SK-N-SH (cell line): ENCODE measurements around the gene GPLD1.

ENCODE experiments used
- EZH2phosphoT487 ChIP-seq: fragments of 200-600 bp; sonication (generic); IDR thresholded peaks from 2 replicates; pipeline ENCODE4 v1.6.1; 2017; ENCODE audit warnings: low read depth, mixed run types, mild to moderate bottlenecking, antibody characterized with exemption, moderate library complexity, borderline replicate concordance
- JUND ChIP-seq: IDR thresholded peaks from 2 replicates; pipeline ENCODE4 v1.4.0; 2012
- NRF1 ChIP-seq: IDR thresholded peaks from 2 replicates; pipeline ENCODE4 v1.6.1; 2012; ENCODE audit warnings: low read depth, mild to moderate bottlenecking, low read length
- RXRA ChIP-seq: IDR thresholded peaks from 2 replicates; pipeline ENCODE4 v1.4.0; 2012; ENCODE audit warnings: low read depth, mild to moderate bottlenecking, borderline replicate concordance
- SMC3 ChIP-seq: IDR thresholded peaks from 2 replicates; pipeline ENCODE4 v1.6.1; 2012; ENCODE audit warnings: low read depth, low read length, improper control_type of control experiment
- TAF1 ChIP-seq: IDR thresholded peaks from 2 replicates; pipeline ENCODE4 v1.6.1; 2012; ENCODE audit warnings: low read depth, mild to moderate bottlenecking, low read length, moderate library complexity, borderline replicate concordance
- TEAD4 ChIP-seq: IDR thresholded peaks from 2 replicates; pipeline ENCODE4 v1.4.0; 2012; ENCODE audit warnings: mild to moderate bottlenecking, borderline replicate concordance; ENCODE audit not compliant: insufficient read depth
- TF ChIP-seq, protein P1 (sequence below): IDR thresholded peaks from 2 replicates; pipeline ENCODE4 v1.4.0; 2012; ENCODE audit warnings: low read depth
- TF ChIP-seq, protein P2 (sequence below): fragments of 200-600 bp; sonication (generic); IDR thresholded peaks from 2 replicates; pipeline ENCODE4 v1.6.1; 2017; ENCODE audit warnings: antibody characterized with exemption, mild to moderate bottlenecking, moderate library complexity
- TF ChIP-seq, protein P3 (sequence below): IDR thresholded peaks from 2 replicates; pipeline ENCODE4; 2012

DNA sequence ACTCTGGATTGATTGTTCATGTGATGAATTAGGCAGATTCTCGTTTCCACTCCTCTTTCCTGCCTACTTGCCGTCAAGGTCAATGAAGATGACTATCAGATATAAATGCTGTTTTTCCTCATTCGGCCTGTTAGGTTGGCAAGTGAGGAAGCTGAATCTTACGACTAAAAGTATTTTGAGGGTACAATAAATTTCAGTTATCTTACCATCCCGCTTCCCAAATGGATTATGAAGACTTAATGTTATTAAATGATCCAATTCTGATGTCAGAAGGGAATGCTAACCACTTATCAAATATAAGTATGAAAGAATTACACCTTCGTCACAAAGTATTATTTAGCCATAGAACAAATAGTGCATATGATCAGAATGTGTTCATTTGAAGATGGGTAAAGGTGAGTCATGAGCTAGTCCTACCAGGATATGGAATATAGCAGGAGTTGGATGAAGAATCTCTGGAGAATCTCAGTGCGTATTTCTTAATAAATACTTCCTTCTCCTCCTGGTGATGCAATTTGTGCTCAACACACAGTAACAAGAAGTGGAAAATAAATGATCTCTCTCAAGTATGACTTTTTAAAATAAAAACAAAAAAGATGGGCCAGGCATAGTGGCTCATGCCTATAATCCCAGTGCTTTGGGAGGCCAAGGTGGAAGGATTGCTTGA lies 4.6 kb downstream of the GPLD1 start:
- TF ChIP-seq, protein P1, sequence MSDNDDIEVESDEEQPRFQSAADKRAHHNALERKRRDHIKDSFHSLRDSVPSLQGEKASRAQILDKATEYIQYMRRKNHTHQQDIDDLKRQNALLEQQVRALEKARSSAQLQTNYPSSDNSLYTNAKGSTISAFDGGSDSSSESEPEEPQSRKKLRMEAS, result no peak
- no peak for TF ChIP-seq RXRA
- TF ChIP-seq, protein P2, sequence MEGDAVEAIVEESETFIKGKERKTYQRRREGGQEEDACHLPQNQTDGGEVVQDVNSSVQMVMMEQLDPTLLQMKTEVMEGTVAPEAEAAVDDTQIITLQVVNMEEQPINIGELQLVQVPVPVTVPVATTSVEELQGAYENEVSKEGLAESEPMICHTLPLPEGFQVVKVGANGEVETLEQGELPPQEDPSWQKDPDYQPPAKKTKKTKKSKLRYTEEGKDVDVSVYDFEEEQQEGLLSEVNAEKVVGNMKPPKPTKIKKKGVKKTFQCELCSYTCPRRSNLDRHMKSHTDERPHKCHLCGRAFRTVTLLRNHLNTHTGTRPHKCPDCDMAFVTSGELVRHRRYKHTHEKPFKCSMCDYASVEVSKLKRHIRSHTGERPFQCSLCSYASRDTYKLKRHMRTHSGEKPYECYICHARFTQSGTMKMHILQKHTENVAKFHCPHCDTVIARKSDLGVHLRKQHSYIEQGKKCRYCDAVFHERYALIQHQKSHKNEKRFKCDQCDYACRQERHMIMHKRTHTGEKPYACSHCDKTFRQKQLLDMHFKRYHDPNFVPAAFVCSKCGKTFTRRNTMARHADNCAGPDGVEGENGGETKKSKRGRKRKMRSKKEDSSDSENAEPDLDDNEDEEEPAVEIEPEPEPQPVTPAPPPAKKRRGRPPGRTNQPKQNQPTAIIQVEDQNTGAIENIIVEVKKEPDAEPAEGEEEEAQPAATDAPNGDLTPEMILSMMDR, result no peak
- TF ChIP-seq TEAD4, result no peak
- no peak for TF ChIP-seq NRF1
- TF ChIP-seq JUND, result no peak
- no peak for TF ChIP-seq SMC3
- no peak for TF ChIP-seq TAF1
- TF ChIP-seq, protein P3, sequence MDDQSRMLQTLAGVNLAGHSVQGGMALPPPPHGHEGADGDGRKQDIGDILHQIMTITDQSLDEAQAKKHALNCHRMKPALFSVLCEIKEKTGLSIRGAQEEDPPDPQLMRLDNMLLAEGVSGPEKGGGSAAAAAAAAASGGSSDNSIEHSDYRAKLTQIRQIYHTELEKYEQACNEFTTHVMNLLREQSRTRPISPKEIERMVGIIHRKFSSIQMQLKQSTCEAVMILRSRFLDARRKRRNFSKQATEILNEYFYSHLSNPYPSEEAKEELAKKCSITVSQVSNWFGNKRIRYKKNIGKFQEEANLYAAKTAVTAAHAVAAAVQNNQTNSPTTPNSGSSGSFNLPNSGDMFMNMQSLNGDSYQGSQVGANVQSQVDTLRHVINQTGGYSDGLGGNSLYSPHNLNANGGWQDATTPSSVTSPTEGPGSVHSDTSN, result no peak
- no peak for TF ChIP-seq EZH2phosphoT487
